ENCODE measurements around the gene NUDT21. TPM values are rescaled to one million over a fixed set of nuclear protein-coding genes. Genes with fewer than 3 reads are reported as not detected.
"Not testable (repeated sequence)": the region's sequence is repeated elsewhere in the genome, so short reads cannot be mapped to it uniquely, and the experiment has no call there.

Gene NUDT21
- total and polyA plus RNA-seq, 10 donors = 19.4 to 93.0 (median 65.4) TPM

DNA sequence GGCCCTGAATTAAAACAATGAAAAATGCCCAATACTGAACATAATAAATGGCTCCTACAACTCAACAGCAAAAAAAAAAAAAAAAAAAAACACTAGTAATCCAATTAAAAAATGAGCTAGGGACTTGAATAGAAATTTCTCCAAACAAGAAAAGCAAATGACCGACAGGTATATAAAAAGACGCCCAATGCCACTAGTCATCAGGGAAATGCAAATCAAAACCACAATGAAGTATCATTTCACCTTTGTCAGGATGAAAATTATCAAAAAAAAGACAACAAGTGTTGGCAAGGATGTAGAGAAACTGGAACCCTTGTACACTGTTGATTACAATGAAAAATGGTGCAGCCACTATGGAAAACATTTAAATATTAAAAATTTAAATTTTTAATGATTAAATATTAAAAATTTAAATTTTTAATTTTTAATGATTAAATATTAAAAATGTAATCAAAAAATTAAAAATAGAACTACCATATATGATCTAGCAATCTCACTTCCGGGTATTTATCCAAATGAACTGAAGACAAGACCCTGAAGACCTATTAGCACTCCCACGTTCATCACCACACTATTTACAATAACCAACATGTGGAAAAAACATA is 40.6 kb upstream of the NUDT21 start:
- Histone ChIP-seq H3K4me1 (no peaks in the 10 kb centered on the region), H3K36me3 (peaks cover 0 to 62% (median 16%) of the 10 kb centered on the region in 6 donors), H3K9me3 (no peaks in the 10 kb centered on the region), H3K27me3 (replicated peaks in 1 of 7) (no peaks in the 10 kb centered on the region), H3K4me3 (no peak overlapping the region), H3K27ac (no peak overlapping the region)
- no peak for DNase-seq
- intact Hi-C loops (cut with DNase I; ENCODE audit: low total_unique reads) = no loop called here
- 76 to 92% (median 87%) methylated on average over 4 of the region's 4 CpGs for WGBS, 5 donors
- TF ChIP-seq, protein P1, sequence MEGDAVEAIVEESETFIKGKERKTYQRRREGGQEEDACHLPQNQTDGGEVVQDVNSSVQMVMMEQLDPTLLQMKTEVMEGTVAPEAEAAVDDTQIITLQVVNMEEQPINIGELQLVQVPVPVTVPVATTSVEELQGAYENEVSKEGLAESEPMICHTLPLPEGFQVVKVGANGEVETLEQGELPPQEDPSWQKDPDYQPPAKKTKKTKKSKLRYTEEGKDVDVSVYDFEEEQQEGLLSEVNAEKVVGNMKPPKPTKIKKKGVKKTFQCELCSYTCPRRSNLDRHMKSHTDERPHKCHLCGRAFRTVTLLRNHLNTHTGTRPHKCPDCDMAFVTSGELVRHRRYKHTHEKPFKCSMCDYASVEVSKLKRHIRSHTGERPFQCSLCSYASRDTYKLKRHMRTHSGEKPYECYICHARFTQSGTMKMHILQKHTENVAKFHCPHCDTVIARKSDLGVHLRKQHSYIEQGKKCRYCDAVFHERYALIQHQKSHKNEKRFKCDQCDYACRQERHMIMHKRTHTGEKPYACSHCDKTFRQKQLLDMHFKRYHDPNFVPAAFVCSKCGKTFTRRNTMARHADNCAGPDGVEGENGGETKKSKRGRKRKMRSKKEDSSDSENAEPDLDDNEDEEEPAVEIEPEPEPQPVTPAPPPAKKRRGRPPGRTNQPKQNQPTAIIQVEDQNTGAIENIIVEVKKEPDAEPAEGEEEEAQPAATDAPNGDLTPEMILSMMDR (IDR thresholded peaks at IDR 0.05 in 8 of 11, conservative IDR thresholded peaks at IDR 0.05 in 3 of 11) = no peak
- TF ChIP-seq POLR2AphosphoS5 (IDR thresholded peaks at IDR 0.05) (no peak), POLR2A (IDR thresholded peaks at IDR 0.05) (no peak)

DNA sequence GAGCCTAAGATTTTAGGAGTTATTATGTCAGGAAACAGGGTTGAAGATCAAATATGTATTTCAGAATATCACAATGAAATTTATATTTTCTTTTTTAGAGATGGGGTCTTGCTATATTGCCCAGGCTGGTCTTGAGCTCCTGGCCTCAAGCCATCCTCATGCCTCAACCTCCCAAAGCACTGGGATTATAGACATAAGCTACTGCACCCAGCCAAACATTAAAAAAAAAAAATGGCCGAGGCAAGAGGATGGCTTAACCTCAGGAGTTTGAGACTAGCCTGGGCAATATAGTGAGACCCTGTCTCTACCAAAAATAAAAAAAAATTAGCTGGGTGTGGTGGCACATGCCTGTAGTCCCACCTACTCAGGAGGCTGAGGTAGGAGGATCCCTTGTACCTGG is 37.7 kb upstream of the NUDT21 start:
- H3K4me1 ChIP-seq; DNase-seq; H3K4me3 ChIP-seq; H3K9me3 ChIP-seq; intact Hi-C loops (cut with DNase I; ENCODE audit: low total_unique reads); H3K27ac ChIP-seq; H3K27me3 ChIP-seq (replicated peaks in 1 of 7): not testable (repeated sequence)
- H3K36me3 ChIP-seq = peaks cover 0 to 60% (median 17%) of the 10 kb centered on the region in 6 donors
- 95 to 100% (median 97%) methylated on average over 1 of the region's 1 CpG for WGBS, 5 donors

DNA sequence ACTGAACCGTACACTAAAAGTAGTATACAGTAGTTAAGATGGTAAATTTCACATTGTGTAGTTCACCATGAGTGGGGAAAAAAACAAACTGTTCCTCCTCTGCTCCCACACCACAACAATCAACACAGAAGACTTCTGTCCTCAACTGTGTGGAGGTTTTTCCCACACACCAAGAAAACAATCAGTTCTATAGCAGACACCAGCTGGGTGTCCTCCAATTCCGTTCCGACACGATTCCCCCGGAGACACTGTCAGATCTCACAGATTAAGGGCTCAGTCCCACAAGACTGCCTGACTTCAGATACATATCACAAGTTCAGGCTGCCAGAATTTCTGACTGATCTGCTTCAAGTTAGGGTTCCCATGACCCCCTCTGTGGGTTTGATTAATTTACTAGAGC is 36.9 kb upstream of the NUDT21 start:
- no peak for DNase-seq
- H3K4me3 ChIP-seq = no peak overlapping the region
- no peaks in the 10 kb centered on the region for H3K4me1 ChIP-seq
- no peaks in the 10 kb centered on the region for H3K9me3 ChIP-seq
- no peak overlapping the region for H3K27ac ChIP-seq
- no peak for TF ChIP-seq POLR2AphosphoS5 (IDR thresholded peaks at IDR 0.05)
- no peak for TF ChIP-seq POLR2A (IDR thresholded peaks at IDR 0.05)
- TF ChIP-seq, protein P1 (IDR thresholded peaks at IDR 0.05 in 8 of 11, conservative IDR thresholded peaks at IDR 0.05 in 3 of 11) = no peak
- intact Hi-C loops (cut with DNase I; ENCODE audit: low total_unique reads) = no loop called here
- H3K36me3 ChIP-seq = peaks cover 0 to 67% (median 23%) of the 10 kb centered on the region in 6 donors
- no peaks in the 10 kb centered on the region for H3K27me3 ChIP-seq (replicated peaks in 1 of 7)
- WGBS, 5 donors = 86 to 96% (median 90%) methylated on average over 5 of the region's 5 CpGs

DNA sequence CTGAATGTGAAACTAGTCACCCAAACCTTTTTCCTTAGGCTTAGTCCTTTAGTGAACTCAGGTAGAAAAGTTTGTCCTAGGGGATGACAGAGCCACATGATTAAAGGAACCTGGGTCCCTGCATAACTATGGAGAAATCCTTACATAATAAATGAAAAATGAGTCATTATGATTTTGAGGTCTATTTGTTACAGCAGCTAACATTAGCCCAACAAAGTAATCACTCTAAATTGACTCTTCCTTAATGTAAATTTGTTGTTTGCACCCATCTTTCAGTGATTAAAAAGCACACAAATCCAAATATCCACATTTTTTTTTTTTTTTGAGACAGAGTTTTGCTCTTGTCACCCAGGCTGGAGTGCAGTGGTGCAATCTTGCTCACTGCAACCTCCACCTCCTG is 32.3 kb upstream of the NUDT21 start:
- Histone ChIP-seq H3K27me3 (replicated peaks in 1 of 7) (no peaks in the 10 kb centered on the region), H3K4me3 (no peak overlapping the region), H3K4me1 (no peaks in the 10 kb centered on the region), H3K9me3 (no peaks in the 10 kb centered on the region), H3K36me3 (peaks cover 0 to 84% (median 36%) of the 10 kb centered on the region in 6 donors), H3K27ac (no peak overlapping the region)
- TF ChIP-seq POLR2A (IDR thresholded peaks at IDR 0.05) (no peak), POLR2AphosphoS5 (IDR thresholded peaks at IDR 0.05) (no peak)
- TF ChIP-seq, protein P1 (IDR thresholded peaks at IDR 0.05 in 8 of 11, conservative IDR thresholded peaks at IDR 0.05 in 3 of 11) = no peak
- intact Hi-C loops (cut with DNase I; ENCODE audit: low total_unique reads) = no loop called here
- DNase-seq = no peak

Measured in spleen (tissue), 11 donors.